Suppressor macrophage treated with lipopolysaccharide for 4 hours (primary cell): Measurements from ENCODE around the gene TMEM219.
"Not testable (repeated sequence)": the region's sequence is repeated elsewhere in the genome, so short reads cannot be mapped to it uniquely, and the experiment has no call there.

ENCODE experiments used
- DNase-seq: peaks from one replicate; pipeline ENCODE4 v3.0.0-alpha.2; 2020

Gene TMEM219

DNA sequence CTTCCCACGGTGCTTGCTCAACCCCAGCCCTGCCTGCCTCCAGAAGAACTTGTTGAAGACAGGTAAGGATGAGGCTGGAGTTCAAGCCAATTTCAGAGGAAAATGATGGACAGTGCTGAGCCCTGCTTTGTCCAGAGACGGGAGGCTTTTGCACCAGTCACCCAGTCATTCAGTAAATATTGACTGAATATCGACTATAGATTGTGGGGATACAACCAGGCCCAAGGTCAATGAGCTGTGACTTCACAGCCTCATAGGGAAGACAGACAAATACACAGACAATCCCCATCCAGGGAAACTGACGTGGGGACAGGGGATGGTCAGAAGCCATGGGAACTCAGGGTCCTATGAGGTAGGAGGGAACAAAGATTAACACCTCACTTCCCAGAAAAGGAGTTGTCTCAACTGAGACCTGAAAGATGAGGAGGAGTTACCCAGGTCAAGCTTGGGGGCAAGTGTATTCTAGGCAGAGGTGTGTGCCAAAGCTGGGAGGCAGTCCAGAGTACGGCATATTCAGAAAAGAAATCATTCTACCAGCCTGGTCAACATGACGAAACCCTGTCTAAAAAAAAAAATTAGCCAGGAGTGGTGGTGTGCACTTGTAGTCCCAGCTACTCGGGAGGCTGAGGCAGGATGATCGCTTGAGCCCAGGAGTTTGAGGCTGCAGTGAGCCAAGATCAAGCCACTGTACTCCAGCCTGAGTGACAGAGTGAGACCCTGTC lies 54.8 kb downstream of the TMEM219 start:
- no peak for DNase-seq

DNA sequence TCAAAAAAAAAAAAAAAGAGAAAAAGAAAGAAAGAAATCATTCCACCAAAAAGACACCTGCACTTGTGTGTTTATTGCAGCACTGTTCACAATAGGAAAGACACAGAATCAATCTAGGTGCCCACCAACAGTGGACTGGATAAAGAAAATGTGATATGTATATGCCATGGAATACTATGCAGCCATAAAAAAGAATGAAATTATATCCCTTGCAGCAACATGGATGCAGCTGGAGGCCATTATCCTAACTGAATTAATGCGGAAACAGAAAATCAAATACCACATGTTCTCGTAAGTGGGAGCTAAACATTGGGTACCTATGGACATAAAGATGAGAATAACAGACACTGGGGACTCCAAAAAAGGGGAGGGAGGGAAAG lies 55.4 kb downstream of the TMEM219 start:
- DNase-seq = no peak

DNA sequence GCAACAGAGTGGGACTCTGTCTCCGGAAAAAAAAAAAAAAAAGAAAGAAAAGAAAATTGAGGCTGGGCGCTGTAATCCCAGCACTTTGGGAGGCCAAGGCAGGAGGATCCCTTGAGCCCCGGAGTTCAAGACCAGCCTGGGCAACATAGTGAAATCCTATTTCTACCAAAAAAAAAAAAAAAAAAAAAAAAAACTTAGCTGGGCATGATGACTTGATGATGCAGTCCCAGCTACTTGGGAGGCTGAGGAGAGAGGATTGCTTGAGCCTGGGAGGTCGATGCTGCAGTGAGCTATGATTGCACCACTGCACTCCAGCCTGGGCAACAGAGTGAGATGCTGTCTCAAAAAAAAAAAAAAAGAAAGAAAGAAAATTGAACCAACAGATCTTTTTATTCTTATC lies 56.1 kb downstream of the TMEM219 start:
- not testable (repeated sequence) for DNase-seq

DNA sequence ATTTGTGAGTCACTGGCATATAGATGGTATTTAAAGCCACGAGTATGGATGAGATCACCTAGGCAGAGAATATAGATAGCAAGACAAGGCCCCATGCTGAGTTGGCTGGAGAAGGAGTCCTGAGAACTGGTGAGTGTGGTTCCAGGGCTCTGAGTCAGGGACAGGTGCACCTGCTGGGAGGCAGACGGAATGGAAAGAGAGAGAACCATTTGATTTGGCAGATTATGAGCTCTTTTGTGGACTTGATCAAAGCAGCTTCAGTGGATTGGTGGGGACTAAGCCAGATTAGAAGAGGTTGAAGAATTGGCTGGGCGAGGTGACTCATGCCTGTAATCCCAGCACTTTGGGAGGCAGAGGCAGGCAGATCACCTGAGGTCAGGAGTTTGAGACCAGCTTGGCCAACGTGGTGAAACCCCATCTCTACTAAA lies 56.9 kb downstream of the TMEM219 start:
- no peak for DNase-seq
